ENCODE measurements around the gene FYCO1.
A peak's percentile ranks its signal among the peaks of the same experiment; 100 is the strongest.

Gene FYCO1

GRCh38 chr3:45981346-45982074 lies 14.1 kb downstream of the FYCO1 start:
- DNase-seq, result no peak

GRCh38 chr3:45980819-45981218 lies 14.8 kb downstream of the FYCO1 start:
- no peak for DNase-seq

- DNase-seq, result no peak
Measured at GRCh38 chr3:45980229-45980813, 15.3 kb downstream of the FYCO1 start.

- DNase-seq, result no peak
Measured at GRCh38 chr3:45979378-45979777, 16.2 kb downstream of the FYCO1 start.

- DNase-seq, result no peak
Measured at GRCh38 chr3:45978006-45978761, 17.4 kb downstream of the FYCO1 start.

- no peak for DNase-seq
Measured at GRCh38 chr3:45976191-45977091, 19.2 kb downstream of the FYCO1 start.

- no peak for DNase-seq
Measured at GRCh38 chr3:45975686-45976085, 19.9 kb downstream of the FYCO1 start.

GRCh38 chr3:45974686-45975085 lies 20.9 kb downstream of the FYCO1 start:
- DNase-seq, result no peak

GRCh38 chr3:45972534-45973402 lies 22.9 kb downstream of the FYCO1 start:
- DNase-seq, result no peak

GRCh38 chr3:45969953-45970352 lies 25.7 kb downstream of the FYCO1 start:
- DNase-seq, result no peak

- no peak for DNase-seq
Measured at GRCh38 chr3:45969116-45969515, 26.5 kb downstream of the FYCO1 start.

GRCh38 chr3:45968706-45969105 lies 26.9 kb downstream of the FYCO1 start:
- no peak for DNase-seq

- DNase-seq, result no peak
Measured at GRCh38 chr3:45968149-45968548, 27.5 kb downstream of the FYCO1 start.

GRCh38 chr3:45967724-45968123 lies 27.9 kb downstream of the FYCO1 start:
- no peak for DNase-seq

GRCh38 chr3:45966950-45967640 lies 28.5 kb downstream of the FYCO1 start:
- no peak for DNase-seq

- no peak for DNase-seq
Measured at GRCh38 chr3:45966371-45966791, 29.2 kb downstream of the FYCO1 start.

- DNase-seq, result peak; percentile 14
Measured at GRCh38 chr3:45965653-45966052, 30.0 kb downstream of the FYCO1 start.

- DNase-seq, result no peak
Measured at GRCh38 chr3:45965253-45965652, 30.4 kb downstream of the FYCO1 start.

GRCh38 chr3:45964139-45964538 lies 31.5 kb downstream of the FYCO1 start:
- no peak for DNase-seq

GRCh38 chr3:45962033-45962432 lies 33.6 kb downstream of the FYCO1 start:
- DNase-seq, result no peak

- no peak for DNase-seq
Measured at GRCh38 chr3:45960289-45960688, 35.3 kb downstream of the FYCO1 start.
